ENCODE data around the gene AK5. TPM values are rescaled to one million over a fixed set of nuclear protein-coding genes. Genes with fewer than 3 reads are reported as not detected.
"Not testable (repeated sequence)": the region's sequence is repeated elsewhere in the genome, so short reads cannot be mapped to it uniquely, and the experiment has no call there.

The AK5 gene
- total RNA-seq, 1 experiment from 2014 or later = 1.4 TPM

DNA sequence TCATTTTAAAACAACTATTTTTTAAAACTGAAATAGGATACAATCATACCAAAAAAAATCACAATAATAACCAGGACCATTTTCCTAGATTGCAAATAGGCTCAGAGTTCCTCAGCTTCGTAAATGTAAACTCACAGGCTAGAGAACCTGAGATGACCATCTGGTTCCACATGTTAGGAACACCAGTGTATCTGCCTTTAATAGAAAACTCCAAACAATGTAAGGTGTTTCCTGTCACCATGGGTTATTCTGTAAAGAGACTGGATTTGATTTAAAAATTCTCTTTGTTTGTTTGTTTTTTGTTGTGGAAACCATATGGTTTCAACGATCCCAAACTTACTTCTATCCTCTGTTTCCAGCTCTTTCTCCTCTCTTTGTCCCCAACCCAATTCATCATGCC lies 203.1 kb downstream of the AK5 start:
- DNase-seq (ENCODE audit: extremely low read depth, low read depth) = no peak

GRCh38 chr1:77487631-77488030 lies 205.8 kb downstream of the AK5 start:
- DNase-seq (ENCODE audit: extremely low read depth, low read depth) = no peak

DNA sequence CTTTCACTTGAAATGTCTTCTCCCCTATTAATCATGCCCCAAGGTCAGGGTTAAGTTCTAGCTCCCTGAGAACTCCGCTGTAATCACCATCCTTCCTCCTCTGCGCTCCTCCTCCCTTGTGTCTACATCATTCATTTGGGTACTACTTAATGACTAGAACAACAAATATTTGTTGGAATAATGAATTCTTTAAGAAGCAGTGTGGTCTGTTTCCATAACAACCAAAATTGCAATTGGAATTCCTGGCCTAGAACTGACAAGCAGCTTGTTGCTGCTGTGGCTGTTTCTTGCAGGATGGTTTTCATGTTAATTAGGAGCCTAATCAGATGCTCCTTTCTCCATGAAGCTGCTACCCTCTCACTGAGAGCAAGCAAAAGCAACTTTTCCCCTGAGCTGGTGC lies 208.1 kb downstream of the AK5 start:
- no peak for DNase-seq (ENCODE audit: extremely low read depth, low read depth)

- DNase-seq (ENCODE audit: extremely low read depth, low read depth) = no peak
Observed at GRCh38 chr1:77494026-77494425, 212.2 kb downstream of the AK5 start.

GRCh38 chr1:77498918-77499317 lies 217.1 kb downstream of the AK5 start:
- no peak for DNase-seq (ENCODE audit: extremely low read depth, low read depth)

DNA sequence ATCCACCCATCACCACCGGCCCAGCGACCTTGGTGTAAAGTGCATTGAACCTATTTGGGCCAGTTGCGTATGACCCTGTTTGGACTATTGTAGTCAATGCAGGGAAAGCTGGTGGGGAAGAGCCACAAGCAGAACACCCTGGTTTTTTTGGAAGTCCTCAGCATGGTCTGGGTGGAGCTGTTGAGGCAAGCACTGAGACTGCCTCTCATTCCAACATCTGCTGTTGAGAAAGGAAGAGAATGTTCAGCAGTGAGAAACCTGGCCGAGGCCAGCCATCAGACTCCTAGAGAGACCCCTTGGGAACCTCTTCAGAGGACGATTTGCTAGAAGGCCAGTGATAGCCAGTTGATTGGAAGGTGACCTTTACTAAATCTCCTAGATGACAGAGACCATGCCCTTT lies 217.6 kb downstream of the AK5 start:
- no peak for DNase-seq (ENCODE audit: extremely low read depth, low read depth)

DNA sequence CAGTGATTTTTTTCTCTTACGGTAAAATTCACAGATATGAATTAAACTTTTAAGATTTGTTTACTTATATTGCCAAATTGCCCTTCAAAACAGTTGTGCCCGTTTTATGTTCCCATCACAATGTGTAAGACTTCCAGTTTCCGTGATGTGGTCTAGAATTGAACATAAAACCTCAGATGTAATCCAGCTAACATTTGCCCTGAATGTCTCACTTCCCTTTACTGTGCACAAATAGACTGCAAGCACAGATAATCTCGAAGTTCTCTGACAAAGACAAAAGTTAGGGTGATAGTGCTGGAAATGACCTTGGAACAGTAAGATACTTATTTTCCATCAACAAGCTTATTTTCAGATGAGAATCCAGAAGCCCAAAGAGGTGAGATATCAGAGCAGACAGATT lies 223.2 kb downstream of the AK5 start:
- no peak for DNase-seq (ENCODE audit: extremely low read depth, low read depth)

DNA sequence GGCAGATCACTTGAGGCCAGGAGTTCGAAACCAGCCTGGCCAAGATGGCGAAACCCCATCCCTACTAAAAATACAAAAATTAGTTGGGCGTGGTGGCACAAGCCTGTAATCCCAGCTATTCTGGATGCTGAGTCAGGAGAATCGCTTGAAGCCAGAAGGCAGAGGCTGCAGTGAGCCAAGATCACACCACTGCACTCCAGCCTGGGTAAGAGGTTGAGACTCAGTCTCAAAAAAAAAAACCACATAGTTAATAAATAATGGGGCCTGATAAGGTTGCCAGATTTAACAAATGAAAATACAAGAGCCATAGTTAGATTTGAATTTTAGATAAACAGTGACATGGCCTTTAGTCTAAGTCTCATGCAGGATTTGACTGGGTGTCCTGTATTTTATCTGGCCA lies 225.0 kb downstream of the AK5 start:
- no peak for DNase-seq (ENCODE audit: extremely low read depth, low read depth)

DNA sequence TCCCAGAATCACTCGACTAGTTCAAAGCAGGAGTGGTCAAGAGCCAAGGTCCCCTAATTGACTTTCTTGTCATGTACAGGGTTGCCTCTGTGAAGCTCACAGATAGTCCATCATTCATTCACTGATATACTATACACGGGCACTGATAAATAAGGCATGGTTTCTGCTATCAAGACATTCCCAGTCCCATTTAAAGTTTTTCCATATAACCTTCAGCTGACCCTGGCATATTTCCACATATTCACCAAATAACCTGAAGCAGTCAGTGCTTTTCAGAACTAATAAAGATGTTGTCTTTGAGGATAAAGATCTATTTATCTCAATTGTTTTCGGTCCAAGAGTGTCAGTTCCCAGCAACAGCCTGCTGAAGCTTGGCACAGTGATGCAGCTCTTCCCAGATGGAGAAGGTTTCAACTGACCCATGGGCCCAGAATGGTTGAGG lies 227.3 kb downstream of the AK5 start:
- no peak for DNase-seq (ENCODE audit: extremely low read depth, low read depth)

GRCh38 chr1:77509898-77510297 lies 228.1 kb downstream of the AK5 start:
- no peak for DNase-seq (ENCODE audit: extremely low read depth, low read depth)

DNA sequence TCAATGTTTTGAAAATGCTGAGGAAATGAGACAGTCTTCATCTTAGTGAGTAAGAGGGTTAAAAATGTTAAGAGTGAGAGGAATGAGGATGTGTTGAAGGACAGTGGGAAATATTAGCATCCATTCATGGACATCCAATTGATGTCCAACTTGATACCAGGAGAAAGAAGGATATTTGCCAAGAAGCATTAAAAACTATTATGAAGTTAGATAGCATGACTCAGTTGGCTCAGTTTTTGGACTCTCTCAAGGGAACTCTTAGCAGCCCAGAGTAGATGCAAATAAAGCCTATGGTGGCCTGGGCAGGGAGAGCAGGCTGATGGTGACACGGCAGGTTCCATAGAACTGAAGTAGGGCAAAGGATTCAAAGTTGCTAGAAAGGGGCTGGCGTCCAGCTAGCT lies 229.6 kb downstream of the AK5 start:
- no peak for DNase-seq (ENCODE audit: extremely low read depth, low read depth)

- not testable (repeated sequence) for DNase-seq (ENCODE audit: extremely low read depth, low read depth)
Observed at GRCh38 chr1:77512650-77513049, 230.8 kb downstream of the AK5 start.

- DNase-seq (ENCODE audit: extremely low read depth, low read depth) = no peak
Observed at GRCh38 chr1:77513839-77514763, 232.3 kb downstream of the AK5 start.

- no peak for DNase-seq (ENCODE audit: extremely low read depth, low read depth)
Observed at GRCh38 chr1:77514921-77515776, 233.3 kb downstream of the AK5 start.

GRCh38 chr1:77516106-77516505 lies 234.3 kb downstream of the AK5 start:
- DNase-seq (ENCODE audit: extremely low read depth, low read depth) = no peak

GRCh38 chr1:77524038-77524437 lies 242.2 kb downstream of the AK5 start:
- no peak for DNase-seq (ENCODE audit: extremely low read depth, low read depth)

GRCh38 chr1:77531149-77531548 lies 249.3 kb downstream of the AK5 start:
- DNase-seq (ENCODE audit: extremely low read depth, low read depth) = not testable (repeated sequence)

- not testable (repeated sequence) for DNase-seq (ENCODE audit: extremely low read depth, low read depth)
Observed at GRCh38 chr1:77531596-77532280, 249.9 kb downstream of the AK5 start.

GRCh38 chr1:77532641-77533040 lies 250.8 kb downstream of the AK5 start:
- DNase-seq (ENCODE audit: extremely low read depth, low read depth) = no peak

DNA sequence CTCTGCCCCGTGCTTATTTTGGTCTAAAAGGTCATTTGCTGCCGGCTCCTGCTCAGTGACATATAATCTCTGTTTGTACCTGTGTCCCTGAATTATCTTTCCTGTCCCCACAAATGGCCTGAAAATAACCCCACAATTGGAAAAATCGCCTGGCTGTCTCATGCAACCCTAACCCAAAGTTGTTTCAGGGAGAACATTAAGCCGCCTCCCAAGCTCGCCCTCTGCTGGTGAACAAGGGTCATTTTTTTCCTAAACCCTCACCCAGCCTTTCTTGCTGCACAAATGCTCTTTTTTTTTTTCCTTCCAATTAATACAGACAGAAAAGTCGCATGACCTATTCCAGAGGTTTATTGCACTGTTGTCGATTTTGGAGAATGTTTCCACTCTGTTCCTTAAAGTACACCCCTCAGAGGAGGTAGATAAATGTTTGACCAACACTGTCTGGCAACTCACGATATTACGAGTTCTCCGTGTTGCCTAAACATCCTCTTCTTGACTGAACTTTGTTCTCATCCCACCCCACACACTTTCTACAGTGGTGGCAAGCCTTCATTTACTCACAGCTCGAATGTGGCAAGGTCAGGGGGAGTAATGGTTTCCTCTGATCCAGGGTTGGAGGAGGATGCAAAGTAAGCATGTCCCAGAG lies 252.0 kb downstream of the AK5 start:
- DNase-seq (ENCODE audit: extremely low read depth, low read depth) = peak; percentile 40

All from NCI-H460 (cell line).